NCI-H1105 (cell line): ENCODE results near the gene NR1H2.
"Not testable (repeated sequence)": the region's sequence is repeated elsewhere in the genome, so short reads cannot be mapped to it uniquely, and the experiment has no call there.

Experiments
- DNase-seq: peaks from one replicate; lab custom pipeline; 2025; lab: John Stamatoyannopoulos, UW

The NR1H2 gene

DNA sequence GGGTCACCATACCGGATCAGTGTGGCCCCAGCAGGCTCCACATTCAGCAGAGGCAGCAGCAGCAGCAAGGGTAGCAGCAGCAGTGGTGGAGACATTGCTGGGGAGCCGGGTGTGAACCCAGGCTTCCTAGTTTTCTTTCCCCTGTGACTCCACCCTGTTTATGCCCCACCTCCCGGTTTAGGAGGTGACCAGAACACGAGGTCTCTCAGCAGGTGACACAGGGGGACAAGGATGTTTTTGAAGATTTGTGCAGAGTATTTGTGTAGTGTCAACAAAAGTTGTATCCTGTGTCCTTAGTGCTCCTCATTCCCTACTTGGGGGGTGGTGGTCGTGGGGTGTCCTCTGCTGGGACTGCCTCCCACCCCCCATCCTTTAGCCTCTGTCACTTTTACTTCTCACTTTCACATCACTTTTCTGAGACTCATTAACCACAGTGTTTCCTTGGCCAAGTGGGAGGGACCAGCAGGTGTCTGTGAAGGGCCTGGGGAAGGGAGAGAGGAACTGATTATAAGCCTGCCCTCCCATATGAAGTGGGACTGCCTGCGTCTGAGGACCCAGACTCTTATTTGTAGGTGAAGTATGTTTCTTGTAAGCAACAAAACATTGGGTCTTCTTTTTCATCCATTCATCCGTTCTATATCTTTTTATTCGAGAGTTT is 31.5 kb upstream of the NR1H2 start:
- DNase-seq: no peak

DNA sequence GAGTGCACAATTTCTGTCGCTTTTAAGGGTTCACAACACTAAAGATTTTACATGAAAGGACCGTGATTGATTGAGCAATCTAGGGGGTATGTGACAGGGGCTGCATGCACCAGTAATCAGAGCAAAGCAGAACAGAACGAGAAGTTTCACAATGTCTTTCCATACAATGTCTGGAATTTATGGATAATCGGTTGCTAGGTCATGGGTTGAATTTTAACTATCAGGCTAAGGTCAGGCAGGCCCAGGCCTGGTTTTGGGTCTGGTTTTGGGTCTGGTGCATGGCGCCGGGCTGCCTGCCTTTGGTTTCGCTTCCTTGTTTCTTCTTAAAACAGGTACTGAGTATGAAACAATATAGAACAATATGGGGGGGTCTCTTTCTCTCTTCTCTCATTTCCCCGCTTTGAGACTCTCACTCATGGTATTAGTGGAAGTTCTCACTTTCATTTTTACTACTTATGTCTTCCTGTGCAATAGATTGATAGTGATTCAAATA is 29.1 kb upstream of the NR1H2 start:
- not testable (repeated sequence) for DNase-seq

DNA sequence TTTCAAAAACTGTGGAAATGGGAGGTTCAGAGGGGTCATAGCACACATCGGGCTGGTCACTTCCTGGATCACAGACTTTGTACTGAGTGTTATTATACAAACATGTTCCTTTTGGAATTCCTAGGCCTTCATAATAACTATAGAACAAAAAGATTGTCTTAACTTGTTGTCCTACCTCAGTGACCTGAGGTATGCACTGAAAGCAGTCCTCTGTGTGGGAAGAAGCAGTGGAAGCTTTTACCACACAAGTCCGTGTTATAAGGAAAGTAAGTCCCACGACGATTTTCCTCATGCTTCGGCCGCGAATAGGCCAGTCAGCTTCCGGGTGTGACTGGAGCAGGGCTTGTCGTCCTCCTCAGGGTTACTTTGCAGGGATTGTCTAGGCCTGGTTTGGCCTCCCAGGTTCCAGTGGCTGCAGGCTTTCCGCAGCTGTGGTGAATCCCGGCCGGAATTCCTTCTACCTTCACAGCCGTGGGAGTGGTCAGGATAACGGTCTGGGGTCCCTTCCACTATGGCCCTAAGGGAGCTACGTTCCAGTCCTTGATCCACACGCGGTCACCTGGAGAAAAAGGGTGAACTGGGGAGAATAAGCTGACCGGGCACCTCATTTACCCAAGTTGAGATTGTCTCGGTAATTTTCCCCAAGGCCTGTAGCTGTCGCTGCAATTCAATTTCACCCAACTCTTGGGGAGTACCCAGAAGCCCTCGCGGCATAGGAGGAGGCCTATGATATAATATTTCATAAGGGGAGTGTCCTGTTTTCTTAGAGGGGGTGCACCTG is 26.8 kb upstream of the NR1H2 start:
- DNase-seq: no peak

DNA sequence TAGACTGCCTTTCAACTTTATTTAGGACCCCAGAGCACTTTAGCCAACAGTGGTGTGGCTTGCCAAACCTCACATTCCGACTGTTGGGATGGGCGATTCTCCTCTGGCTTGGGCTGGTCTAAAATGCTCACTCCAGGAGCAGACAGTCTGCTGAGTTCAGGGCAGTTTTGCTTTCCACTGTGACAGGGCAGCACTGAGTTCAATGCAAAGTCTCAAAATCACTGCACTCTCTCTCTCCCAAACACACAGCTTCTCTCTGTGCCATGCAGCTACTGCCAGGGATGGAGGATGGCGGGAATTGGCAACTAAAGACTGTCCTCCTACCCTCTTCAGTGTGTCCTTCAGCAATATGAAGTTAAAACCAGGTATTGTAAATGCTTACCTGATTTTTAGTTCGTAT is 24.0 kb upstream of the NR1H2 start:
- no peak for DNase-seq

GRCh38 chr19:50353487-50353880 is 22.8 kb upstream of the NR1H2 start:
- not testable (repeated sequence) for DNase-seq

DNA sequence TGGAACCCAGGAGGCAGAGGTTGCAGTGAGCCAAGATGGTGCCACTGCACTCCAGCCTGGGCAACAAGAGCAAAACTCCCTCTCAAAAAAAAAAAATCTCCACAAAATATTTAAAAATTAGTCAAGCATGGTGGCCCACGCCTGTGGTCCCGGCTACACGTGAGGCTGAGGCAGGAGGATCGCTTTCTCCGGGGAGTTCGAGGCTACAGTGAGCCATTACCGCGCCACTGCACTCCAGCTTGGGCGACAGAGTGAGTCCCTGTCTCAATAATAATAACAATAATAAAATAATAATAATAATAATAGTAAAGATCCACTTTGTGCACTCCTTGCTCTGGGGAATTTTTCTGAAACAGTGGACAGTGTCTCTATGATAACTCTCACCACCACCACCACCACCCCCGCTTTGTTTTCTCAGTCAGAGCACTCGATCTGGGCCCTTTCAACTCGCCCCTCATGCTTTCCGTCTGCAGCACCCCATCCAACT is 19.5 kb upstream of the NR1H2 start:
- DNase-seq: no peak

DNA sequence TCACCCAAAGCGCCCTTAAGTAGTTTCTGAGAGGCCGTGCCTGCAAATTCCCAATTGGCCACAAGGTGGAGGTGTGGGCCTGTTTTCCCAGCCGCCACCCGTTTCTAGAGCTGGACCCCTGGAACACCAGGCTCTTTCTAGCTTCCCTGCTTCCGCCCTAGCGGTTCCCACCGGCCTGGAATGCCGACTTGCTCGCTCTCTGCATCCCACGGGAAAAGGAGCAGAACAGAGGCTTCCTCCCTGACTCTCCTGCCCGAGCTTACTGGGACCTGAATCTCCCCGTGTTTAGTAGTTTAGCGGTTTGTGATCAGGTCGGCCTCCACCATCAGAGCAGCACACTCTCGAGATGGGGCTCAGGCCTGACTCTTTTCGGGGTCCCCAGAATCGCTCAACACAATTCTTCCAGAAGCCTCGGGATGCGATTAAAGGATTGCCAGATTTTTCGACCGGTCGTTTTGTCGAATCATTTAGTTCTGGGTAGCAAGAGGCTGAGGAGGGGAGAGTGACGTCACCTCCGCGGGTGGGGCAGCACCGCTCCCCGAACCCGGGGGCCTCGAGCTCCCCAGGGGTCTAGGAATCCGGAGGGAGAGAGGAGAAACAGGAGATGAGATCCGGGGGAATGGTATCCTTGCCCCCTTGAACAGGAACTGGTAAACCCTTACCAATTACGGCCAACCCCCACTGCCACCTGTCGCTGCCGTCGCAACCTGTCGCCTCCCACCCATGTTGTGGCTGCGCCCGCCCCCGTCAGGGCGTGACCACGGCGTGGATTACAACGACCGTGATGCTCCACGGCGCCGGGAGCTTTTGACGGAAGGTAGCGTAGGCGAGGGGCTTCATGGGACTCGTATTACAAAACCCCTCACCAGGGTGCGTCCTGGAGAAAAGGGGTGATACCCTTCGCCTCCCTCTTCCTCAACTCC is 18.8 kb upstream of the NR1H2 start:
- peak; percentile 61 for DNase-seq

DNA sequence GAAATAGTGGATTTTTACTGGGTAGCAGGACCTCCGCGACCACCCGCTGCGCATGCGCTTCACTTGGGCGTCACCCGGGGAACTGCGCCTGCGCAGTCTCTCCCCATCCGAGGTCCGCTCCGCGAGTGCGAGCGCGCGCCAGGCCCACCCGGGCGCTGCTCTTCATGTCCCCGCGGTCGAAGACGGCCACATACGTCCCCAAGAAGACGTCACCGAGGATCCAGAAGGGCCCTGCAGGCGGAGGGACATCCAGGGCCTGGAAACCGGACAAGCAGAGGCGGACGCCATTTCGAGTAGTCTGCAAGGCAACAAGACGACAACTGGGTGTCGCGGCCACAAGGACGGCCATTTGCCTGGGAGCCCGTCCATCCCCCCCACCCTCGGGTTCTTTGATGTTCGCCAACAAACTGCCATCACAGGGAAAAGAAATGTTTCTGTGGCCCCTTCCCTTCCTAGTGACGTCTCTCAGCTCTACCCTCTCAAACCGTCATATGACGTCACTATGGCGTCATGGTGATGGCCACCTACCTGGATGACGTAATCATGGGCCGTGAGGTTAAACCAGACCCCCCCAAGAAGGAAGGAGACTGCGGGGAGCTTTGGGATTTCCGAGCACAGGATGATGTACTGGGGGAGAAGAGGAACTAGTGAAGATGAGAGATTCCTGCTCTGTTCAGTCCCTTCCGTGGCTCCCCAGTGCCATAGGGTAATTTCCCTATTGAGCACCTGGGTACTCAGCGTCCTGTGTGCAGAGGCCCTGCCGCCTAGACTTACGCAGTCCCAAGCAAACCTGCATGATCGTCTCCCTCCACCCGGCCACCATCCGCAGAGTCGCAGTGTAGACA is 17.6 kb upstream of the NR1H2 start:
- DNase-seq: peak; percentile 58

GRCh38 chr19:50359328-50359818 is 16.9 kb upstream of the NR1H2 start:
- no peak for DNase-seq

GRCh38 chr19:50361290-50362029 is 14.8 kb upstream of the NR1H2 start:
- DNase-seq: no peak

GRCh38 chr19:50362030-50362412 is 14.2 kb upstream of the NR1H2 start:
- DNase-seq: no peak

DNA sequence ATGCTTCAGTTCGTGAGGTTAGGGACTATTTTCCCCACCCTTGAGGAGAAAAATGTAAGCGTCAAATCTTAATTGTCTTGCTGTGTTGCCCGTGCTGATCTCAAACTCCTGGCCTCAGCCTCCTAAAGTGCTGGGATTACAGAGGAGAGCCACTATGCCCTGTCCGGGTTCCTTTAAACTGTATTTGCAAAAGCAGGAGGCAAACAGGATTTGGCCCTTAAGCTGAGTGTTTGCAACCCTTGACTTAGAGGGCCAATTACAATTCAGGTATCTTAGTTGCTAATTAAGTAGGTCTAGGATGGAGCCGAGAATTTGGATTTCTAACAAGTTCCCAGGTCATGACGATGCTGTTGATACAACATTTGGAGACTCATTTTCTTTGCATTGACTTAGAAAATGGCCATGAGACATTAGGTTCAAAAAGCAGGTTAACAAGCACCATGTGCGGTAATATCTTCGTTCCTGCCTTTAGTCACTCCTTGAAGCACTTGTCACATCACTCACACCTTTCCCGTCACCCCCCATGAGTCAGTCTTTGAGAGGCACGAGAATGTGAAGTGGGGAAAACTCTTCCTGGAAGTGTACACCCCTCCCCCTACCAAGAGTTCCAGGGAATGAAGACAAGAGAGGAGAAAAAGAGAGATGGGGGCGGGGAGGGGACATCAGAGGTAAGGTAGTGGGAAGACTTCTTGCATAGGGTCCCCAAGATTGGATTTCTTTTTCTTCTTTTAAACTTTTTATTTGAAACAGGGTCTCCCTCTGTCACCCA is 13.4 kb upstream of the NR1H2 start:
- no peak for DNase-seq

DNA sequence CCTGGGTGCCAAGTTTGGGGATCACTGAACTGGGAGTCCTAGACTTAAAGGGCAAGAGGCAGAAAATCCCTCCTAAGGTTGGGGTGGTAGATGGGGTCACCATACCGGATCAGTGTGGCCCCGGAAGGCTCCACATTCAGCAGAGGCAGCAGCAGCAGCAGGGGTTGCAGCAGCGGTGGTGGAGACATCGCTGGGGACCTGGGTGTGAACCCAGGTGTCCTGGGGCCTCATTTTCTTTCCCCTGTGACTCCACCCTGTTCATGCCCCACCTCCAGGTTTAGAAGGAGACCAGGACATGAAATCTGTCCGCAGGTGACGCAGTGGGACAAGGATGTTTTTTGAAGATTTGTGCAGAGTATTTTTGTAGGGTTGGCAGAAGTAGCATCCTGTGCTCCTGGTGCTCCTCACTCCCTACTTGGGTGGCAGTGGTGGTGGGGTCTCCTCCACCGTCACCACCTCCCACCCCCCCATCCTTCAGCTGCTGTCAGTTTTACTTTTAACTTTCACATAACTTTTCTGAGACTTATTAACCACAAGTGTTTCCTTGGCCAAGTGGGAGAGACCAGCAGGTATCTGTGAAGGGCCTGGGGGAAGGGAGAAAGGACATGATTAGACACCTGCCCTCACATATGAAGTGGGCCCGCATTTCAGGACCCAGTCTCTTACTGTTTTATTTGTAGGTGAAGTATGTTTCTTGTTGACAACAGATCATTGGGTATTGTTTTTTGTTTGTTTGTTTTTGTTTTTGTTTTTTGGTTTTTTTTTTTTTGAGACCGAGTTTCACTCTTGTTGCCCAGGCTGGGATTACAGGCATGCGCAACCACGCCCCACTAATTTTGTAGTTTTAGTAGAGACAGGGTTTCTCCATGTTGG is 10.6 kb upstream of the NR1H2 start, which contains the start of gene NAPSA:
NAPSA (minus strand) TSS at position 206 of the 873 bp plus-strand sequence; CDS start at position 188, 18 bp downstream.
- no peak for DNase-seq

- DNase-seq: peak; percentile 60
Observed at GRCh38 chr19:50368649-50369570, 7.3 kb upstream of the NR1H2 start.

DNA sequence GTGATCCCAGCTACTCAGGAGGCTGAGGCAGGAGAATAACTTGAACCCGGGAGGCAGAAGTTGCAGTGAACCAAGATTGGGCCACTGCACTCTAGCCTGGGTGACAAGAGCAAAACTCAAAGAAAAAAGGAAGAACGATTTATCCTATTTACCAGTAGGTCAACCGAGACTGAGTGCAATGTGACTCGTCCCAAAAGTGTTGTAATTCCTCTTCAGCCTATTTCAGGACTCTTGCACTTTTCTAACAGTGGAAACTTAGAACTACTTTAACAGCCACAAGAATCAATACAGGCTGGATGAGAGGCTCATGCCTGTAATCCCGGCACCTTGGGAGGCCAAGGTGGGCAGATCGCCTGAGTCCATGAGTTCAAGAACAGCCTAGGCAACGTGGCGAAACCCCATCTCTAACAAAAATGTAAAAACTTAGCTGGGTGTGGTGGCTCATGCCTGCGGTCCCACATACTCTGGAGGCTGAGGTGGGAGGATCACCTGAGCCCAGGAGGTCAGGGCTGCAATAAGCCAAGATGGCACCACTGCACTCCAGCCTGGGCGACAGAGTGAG is 4.3 kb upstream of the NR1H2 start:
- DNase-seq: no peak

- DNase-seq: peak; percentile 81
Observed at GRCh38 chr19:50377051-50377461, 799 bp downstream of the NR1H2 start.

- no peak for DNase-seq
Observed at GRCh38 chr19:50377517-50377916, 1.3 kb downstream of the NR1H2 start.
